MCF 10A (cell line): ENCODE measurements around the gene TNC. TPM values are rescaled to one million over a fixed set of nuclear protein-coding genes. Genes with fewer than 3 reads are reported as not detected.

Experiments used
- Bru-seq: library from RNA; stranded (reverse); fragments of 400-500 nt; gene quantifications from one replicate; lab custom pipeline; 2021; lab: Mats Ljungman, UMichigan
- BruChase-seq, 2 experiments: library from RNA; stranded (reverse); fragments of 400-500 nt; gene quantifications; one replicate each; lab custom pipeline; 2021; lab: Mats Ljungman, UMichigan
- BruUV-seq: library from RNA; stranded (reverse); fragments of 400-500 nt; replicated peaks from 2 replicates; lab custom pipeline; 2021; lab: Mats Ljungman, UMichigan
- CTCF ChIA-PET: fragments of 300-600 bp; sonication (Branson Sonifier 250); formaldehyde crosslinking; extraction: SDS; loops from one replicate; lab custom pipeline; 2021; ENCODE audit warnings: antibody characterized with exemption, inconsistent platforms; lab: Yijun Ruan, JAX
- POLR2A ChIA-PET: fragments of 300-600, 350-650 bp; sonication (Branson Sonifier 250); formaldehyde crosslinking; extraction: SDS; loops from one replicate; lab custom pipeline; 2020; ENCODE audit warnings: antibody characterized with exemption, inconsistent platforms; lab: Yijun Ruan, JAX
- DNase-seq: peaks from one replicate; pipeline ENCODE4 v3.0.0-alpha.2; 2018; ENCODE audit not compliant: unreplicated experiment
- H3K27ac Mint-ChIP-seq: one replicate; pipeline ENCODE4 v1.8.0; 2022; ENCODE audit warnings: mild to moderate bottlenecking, low read depth, mixed read lengths; ENCODE audit not compliant: unreplicated experiment
- H3K27me3 Mint-ChIP-seq: one replicate; pipeline ENCODE4 v1.8.0; 2022; ENCODE audit warnings: mixed read lengths; ENCODE audit not compliant: insufficient read depth, unreplicated experiment
- H3K36me3 Mint-ChIP-seq: one replicate; pipeline ENCODE4 v1.8.0; 2022; ENCODE audit warnings: mild to moderate bottlenecking, moderate library complexity, mixed read lengths; ENCODE audit not compliant: insufficient read depth, unreplicated experiment
- H3K4me1 Mint-ChIP-seq: one replicate; pipeline ENCODE4 v1.8.0; 2022; ENCODE audit warnings: mixed read lengths; ENCODE audit not compliant: insufficient read depth, unreplicated experiment
- H3K4me3 Mint-ChIP-seq: one replicate; pipeline ENCODE4 v1.8.0; 2022; ENCODE audit warnings: mild to moderate bottlenecking, moderate library complexity, mixed read lengths; ENCODE audit not compliant: unreplicated experiment
- H3K9me3 Mint-ChIP-seq: one replicate; pipeline ENCODE4 v1.8.0; 2022; ENCODE audit warnings: mixed read lengths; ENCODE audit not compliant: unreplicated experiment
- CTCF ChIP-seq: fragments of 200-600 bp; IDR thresholded peaks from one replicate; pipeline ENCODE4 v1.8.0; 2022; ENCODE audit warnings: antibody characterized with exemption, mild to moderate bottlenecking; ENCODE audit not compliant: unreplicated experiment
- intact Hi-C: fragments of 100-400 bp; cut with micrococcal nuclease; formaldehyde crosslinking; loops from 2 replicates; pipeline ENCODE4 v1.14.1; 2022
- long read RNA-seq: library from polyadenylated mRNA; stranded (forward); transcript quantifications from one replicate; pipeline ENCODE4 v2.0.0, GENCODE V29; 2022
- total RNA-seq: library from RNA; stranded (reverse); gene quantifications from 2 replicates; pipeline ENCODE4 v1.2.3, GENCODE V29; 2022

The TNC gene
- total RNA-seq (49.8 and 82.4 TPM in 2 replicates), Bru-seq, nascent RNA (percentile 84 among the genes with signal in this experiment), BruChase-seq, experiment 1, labeled RNA remaining after a 6-hour chase (percentile 74 among the genes with signal in this experiment), BruChase-seq, experiment 2, labeled RNA remaining after a 2-hour chase (percentile 61 among the genes with signal in this experiment)
- long read RNA-seq, full-length matches to known transcripts = 4 of 84 reads
- long read RNA-seq, partial matches to known transcripts = 24 of 84 reads
- long read RNA-seq, other reads (novel, unspliced or antisense) = 56 of 84 reads

- BruUV-seq = no TSS peak
- Mint-ChIP-seq H3K27ac (peak within 1 kb of the TSS; percentile 23), H3K27me3 (no peaks in the 10 kb centered on the region), H3K4me1 (peaks cover 35% of the 10 kb centered on the region), H3K4me3 (peak within 1 kb of the TSS; percentile 74), H3K36me3 (no peaks in the 10 kb centered on the region), H3K9me3 (no peaks in the 10 kb centered on the region)
- ChIA-PET CTCF (interaction anchor here (0.6 to 0.9 kb wide), 8 partner anchors 9 to 768 kb away, joined by 3 to 5 read pairs (median 3); no protein-coding TSS in a partner anchor), POLR2A (interaction anchor here (0.6 to 3.5 kb wide), 18 partner anchors 8 to 654 kb away, joined by 3 to 25 read pairs (median 3); partner anchors contain the start of gene ATP6V1G1)
- intact Hi-C loops = loop anchor here (2.0 to 5.0 kb wide), 5 partner anchors 39 to 404 kb away; no protein-coding TSS in a partner anchor
- peak; percentile 93 for DNase-seq
- no peak for TF ChIP-seq CTCF
These were observed at the start of gene TNC for GRCh38 chr9:115117999-115118878. Gene TNC, minus strand, starts transcription at chr9:115118157. Its CDS starts 27,139 bp downstream, at chr9:115091018.

GRCh38 chr9:115167175-115167574 is 49.2 kb upstream of the TNC start:
- ChIA-PET POLR2A (no interaction called here), CTCF (interaction anchor here (0.6 to 1.8 kb wide), 4 partner anchors 88 to 359 kb away, joined by 3 to 7 read pairs (median 4); no protein-coding TSS in a partner anchor)
- no TSS peak for BruUV-seq
- TF ChIP-seq CTCF = no peak
- intact Hi-C loops = no loop called here
- DNase-seq = peak; percentile 75
- Mint-ChIP-seq H3K4me3 (no peak overlapping the region), H3K4me1 (peaks cover 26% of the 10 kb centered on the region), H3K36me3 (peaks cover 6% of the 10 kb centered on the region), H3K27me3 (no peaks in the 10 kb centered on the region), H3K27ac (no peak overlapping the region), H3K9me3 (peaks cover 9% of the 10 kb centered on the region)

- intact Hi-C loops = no loop called here
- no TSS peak for BruUV-seq
- H3K4me1 Mint-ChIP-seq = peaks cover 18% of the 10 kb centered on the region
- H3K27ac Mint-ChIP-seq = no peak overlapping the region
- H3K9me3 Mint-ChIP-seq = peaks cover 9% of the 10 kb centered on the region
- H3K4me3 Mint-ChIP-seq = no peak overlapping the region
- no peak for TF ChIP-seq CTCF
- no peaks in the 10 kb centered on the region for H3K27me3 Mint-ChIP-seq
- CTCF ChIA-PET = interaction anchor here (0.6 to 0.7 kb wide), 2 partner anchors 60 to 120 kb away, joined by 3 to 5 read pairs; no protein-coding TSS in a partner anchor
- POLR2A ChIA-PET = no interaction called here
- H3K36me3 Mint-ChIP-seq = peaks cover 6% of the 10 kb centered on the region
- no peak for DNase-seq
These were observed 47.3 kb upstream of the TNC start for GRCh38 chr9:115165233-115165632.
